22Rv1 (cell line): ENCODE measurements around the gene AKAP6.

Source experiments
- H3K27ac ChIP-seq: fragments of 450-650 bp; 2 replicates; pipeline ENCODE4 v1.5.1; 2017
- ZFX ChIP-seq: fragments of 450-650 bp; IDR thresholded peaks from 2 replicates; pipeline ENCODE4 v1.6.1; 2017; ENCODE audit warnings: antibody characterized with exemption, borderline replicate concordance
- TF ChIP-seq, protein P1 (sequence below): fragments of 450-650 bp; IDR thresholded peaks from 2 replicates; pipeline ENCODE4 v1.5.1; 2017; ENCODE audit warnings: mild to moderate bottlenecking

AKAP6 gene

DNA sequence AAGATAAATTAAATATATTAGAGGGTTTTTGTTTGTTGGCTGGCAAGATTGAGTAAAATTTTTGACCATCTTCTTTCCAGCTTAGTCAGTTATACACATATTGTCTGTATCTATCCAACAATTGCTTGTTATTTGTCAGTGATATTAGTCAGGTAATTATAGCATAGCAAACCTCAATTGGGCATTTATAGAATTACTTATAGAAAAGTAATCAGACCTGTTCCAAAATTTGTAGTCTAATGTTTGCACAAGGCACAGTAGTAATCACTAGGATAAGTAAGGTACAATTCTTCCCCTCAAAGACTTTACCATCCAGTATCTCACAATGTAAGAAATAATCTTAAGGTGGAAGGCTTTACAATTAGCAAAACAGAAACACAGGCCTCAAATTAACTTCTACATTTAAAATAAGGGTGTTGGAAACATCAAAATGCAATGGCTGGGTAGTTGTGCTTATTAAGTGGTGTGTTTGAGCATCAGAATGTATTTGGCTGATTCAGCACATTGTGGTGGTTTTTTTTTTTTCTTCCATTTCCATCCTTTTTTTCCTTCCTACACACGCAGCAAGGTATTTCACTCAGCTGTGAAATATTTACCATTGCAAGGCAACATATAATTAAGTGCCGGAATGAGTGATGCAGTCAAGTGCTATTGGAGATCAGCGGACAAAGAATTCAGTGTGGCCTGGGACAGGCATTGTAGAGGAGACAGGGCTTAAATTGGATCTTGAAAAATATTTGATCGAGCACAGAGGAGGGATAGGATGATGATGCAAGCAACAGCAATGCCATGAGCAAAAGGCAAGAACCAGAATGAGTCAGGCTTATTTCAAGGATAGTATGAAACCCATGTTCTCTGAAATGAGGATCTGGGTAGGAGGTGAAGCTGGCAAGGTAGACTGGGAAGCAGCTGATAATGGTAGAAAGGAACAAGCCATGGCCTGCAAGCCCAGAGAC, 178.2 kb downstream of the AKAP6 start:
- no peak overlapping the region for H3K27ac ChIP-seq
- TF ChIP-seq ZFX: no peak
- TF ChIP-seq, protein P1, sequence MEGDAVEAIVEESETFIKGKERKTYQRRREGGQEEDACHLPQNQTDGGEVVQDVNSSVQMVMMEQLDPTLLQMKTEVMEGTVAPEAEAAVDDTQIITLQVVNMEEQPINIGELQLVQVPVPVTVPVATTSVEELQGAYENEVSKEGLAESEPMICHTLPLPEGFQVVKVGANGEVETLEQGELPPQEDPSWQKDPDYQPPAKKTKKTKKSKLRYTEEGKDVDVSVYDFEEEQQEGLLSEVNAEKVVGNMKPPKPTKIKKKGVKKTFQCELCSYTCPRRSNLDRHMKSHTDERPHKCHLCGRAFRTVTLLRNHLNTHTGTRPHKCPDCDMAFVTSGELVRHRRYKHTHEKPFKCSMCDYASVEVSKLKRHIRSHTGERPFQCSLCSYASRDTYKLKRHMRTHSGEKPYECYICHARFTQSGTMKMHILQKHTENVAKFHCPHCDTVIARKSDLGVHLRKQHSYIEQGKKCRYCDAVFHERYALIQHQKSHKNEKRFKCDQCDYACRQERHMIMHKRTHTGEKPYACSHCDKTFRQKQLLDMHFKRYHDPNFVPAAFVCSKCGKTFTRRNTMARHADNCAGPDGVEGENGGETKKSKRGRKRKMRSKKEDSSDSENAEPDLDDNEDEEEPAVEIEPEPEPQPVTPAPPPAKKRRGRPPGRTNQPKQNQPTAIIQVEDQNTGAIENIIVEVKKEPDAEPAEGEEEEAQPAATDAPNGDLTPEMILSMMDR: no peak

DNA sequence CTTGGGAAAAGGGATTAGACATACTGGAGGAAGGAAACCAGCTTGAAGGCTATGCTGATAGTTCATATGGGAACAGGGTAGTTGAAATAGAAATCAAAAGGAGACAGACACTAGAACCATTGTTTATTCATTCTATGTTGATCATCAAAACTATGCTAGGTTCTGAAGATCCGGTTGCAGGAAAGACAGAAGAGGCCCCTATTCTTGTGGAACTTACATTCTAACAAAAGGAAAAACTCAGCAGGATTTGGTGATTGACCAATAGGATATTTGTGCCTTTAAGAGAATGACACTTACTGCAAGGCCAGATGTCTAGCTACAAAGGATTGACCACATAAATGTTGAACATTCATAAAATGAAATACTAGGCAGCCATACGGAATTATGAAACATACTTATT, 179.2 kb downstream of the AKAP6 start:
- no peak overlapping the region for H3K27ac ChIP-seq
- no peak for TF ChIP-seq ZFX
- TF ChIP-seq, protein P1: no peak

DNA sequence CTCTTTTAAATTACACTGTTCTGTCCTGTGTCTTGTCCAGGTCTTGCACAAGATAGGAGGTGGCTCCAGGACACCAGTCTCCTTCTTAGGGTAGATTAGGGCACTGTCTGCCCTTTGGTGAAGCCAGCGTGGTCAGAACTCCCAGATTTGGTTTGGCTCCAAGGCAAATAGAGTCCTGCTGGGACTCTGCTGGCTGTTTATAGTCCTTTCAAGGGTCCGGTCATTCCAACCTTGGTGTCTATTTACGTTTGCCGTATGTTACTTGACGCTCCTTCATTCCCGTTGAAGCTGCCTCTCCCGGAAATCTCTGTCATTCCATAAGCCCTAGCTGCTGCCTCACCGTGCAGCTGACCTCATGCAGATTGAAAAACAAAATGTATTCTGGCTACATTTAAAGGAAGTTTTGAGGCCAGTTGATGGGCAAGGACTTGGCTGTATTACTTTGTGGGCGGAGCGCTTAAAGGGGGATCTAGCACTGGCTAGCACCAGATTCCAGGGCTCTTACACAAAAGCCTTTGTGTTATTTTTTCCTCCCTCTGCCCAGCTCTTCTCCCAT, 180.6 kb downstream of the AKAP6 start:
- TF ChIP-seq ZFX: no peak
- TF ChIP-seq, protein P1: no peak
- no peak overlapping the region for H3K27ac ChIP-seq

DNA sequence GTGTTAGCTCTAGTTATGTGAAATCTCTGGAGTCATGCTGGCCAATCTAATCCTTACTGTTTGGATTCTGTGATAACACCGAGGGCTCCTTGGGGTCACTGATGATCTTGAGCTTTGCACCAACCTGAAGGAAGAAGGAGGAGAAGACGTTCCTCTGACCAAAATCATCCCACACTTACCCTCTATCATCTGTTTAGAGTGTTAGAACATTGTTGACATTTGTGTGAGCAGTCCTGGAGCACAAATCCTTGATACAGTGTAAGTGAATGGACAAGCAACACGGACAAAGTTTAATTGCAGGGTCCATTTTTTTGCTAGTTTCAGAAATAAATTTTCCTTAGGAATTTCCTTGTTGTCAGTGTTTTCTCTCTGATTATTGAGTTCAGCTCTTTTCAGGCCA, 181.7 kb downstream of the AKAP6 start:
- H3K27ac ChIP-seq: no peak overlapping the region
- TF ChIP-seq ZFX: no peak
- TF ChIP-seq, protein P1: no peak

DNA sequence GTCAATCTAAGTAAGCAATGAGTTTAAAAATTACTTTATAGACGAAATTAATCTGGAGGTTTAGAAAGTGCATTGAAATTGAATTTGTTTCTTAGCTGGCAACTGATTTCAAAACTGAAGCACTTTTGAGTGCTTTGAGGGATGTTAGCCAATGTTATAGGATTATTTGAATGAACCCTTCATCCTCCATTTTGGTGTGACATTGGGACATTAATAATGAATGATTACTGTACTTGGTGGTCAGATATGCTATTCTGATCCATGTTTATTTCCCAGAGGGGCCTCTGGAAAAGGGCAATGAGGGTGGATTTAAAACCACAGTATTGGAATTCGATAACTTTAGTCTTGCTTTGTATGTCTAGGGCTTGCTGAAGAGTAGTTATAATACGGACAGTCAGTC, 183.2 kb downstream of the AKAP6 start:
- H3K27ac ChIP-seq: no peak overlapping the region
- TF ChIP-seq, protein P1: no peak
- TF ChIP-seq ZFX: no peak

DNA sequence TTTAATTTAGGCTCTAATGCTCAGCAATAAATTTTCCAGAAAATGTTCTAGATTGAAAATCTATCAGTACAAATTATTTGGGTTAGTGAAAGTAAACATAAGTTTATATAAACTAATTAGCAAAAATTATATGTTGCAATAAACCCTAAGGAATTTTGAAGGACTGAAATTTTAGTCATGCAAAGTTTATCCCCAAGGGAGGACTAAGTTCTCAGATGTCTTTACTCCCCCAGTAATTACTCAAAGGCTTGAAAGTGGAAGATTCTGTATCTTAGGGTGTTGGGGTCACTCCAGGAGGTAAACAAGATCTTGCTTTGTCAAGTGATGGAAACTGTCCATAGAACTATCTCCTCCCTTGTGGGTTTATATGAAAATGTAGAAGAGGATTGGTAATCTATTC, 183.7 kb downstream of the AKAP6 start:
- no peak overlapping the region for H3K27ac ChIP-seq
- TF ChIP-seq ZFX: no peak
- TF ChIP-seq, protein P1: no peak

DNA sequence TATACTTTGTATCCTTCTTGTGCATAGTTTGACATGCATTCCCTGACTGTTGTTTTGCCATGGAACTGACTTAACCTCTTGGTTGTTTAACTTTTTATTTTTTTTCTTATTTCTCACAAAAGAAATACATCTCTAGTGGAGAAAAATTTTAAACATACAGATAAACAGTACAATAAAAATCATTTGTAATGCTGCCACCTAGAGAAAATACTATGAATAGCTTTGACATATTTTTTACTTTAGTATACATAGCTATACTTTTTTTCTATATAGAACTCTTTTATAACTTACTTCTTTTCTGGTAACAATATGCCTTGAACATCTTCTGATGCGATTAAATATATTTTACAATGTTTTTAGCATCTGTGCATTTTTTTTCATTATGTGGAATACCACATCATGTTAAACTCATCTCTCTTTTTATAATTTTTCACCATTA, 184.5 kb downstream of the AKAP6 start:
- TF ChIP-seq, protein P1: peak; percentile 77
- no peak for TF ChIP-seq ZFX
- H3K27ac ChIP-seq: peak overlapping the region; percentile 22; the same call in 1 of the 2 replicates
